ENCODE measurements around the gene MAS1. TPM values are rescaled to one million over a fixed set of nuclear protein-coding genes. Genes with fewer than 3 reads are reported as not detected.
"Not testable (repeated sequence)": the region's sequence is repeated elsewhere in the genome, so short reads cannot be mapped to it uniquely, and the experiment has no call there.

Gene MAS1
- total RNA-seq, 4 donors from 2014 or later = under 0.01 TPM; not detected in 3

GRCh38 chr6:159858259-159858658, 32.5 kb upstream of the MAS1 start:
- no peak for TF ChIP-seq CTCF (IDR thresholded peaks at IDR 0.05)
- ATAC-seq (ENCODE audit: low FRiP score) (no peak), DNase-seq (ENCODE audit: low spot score) (no peak)

- no peak for ATAC-seq (ENCODE audit: low FRiP score)
These were observed 30.3 kb upstream of the MAS1 start for GRCh38 chr6:159860482-159860881.

DNA sequence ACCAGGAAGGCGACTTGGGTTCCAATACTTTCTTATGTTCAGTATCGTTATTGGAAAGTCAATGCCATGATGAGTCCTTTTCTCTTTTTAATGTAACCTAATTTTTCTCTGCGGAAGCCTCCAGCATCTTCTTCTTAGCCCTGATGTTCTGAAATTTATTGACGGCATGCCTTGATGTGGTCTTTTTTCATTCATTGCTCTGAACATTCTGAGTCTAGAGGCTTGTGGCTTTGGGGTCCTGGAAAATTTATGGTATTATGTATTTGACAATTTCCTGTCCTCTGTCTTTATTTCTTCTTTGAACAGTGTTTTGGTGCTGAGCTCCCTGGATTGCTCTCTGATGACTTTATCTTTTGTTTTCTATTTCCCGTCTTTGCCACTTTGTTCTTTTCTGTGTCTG, 28.7 kb upstream of the MAS1 start:
- no peak for TF ChIP-seq CTCF (IDR thresholded peaks at IDR 0.05)
- ATAC-seq (ENCODE audit: low FRiP score) (no peak), DNase-seq (ENCODE audit: low spot score) (no peak)

More at GRCh38 chr6:159860482-159860881, 30.3 kb upstream of the MAS1 start:
- TF ChIP-seq CTCF (IDR thresholded peaks at IDR 0.05) = no peak
- DNase-seq (ENCODE audit: low spot score) = no peak

DNA sequence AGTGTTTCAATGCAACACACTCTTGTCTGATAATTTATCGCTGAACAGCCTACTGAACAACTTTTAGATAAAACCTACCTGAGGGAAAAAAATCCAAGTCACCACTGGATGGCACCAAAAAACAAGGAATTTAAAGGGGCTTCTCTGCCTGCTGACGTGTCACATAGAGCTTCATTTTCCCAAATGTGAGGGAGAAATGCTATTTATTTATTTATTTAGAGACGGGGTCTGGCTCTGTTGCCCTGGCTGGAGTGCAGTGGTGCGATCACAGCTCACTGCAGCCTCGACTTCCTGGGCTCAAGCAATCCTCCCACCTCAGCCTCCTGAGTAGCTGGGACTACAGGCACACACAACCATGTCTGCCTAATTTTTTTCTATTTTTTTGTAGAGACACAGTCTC, 27.4 kb upstream of the MAS1 start:
- ATAC-seq (ENCODE audit: low FRiP score) = peak; percentile 53
- not testable (repeated sequence) for DNase-seq (ENCODE audit: low spot score)

GRCh38 chr6:159865226-159865920, 25.4 kb upstream of the MAS1 start:
- DNase-seq (ENCODE audit: low spot score) (no peak), ATAC-seq (ENCODE audit: low FRiP score) (no peak)
- no peak for TF ChIP-seq CTCF (IDR thresholded peaks at IDR 0.05)

DNA sequence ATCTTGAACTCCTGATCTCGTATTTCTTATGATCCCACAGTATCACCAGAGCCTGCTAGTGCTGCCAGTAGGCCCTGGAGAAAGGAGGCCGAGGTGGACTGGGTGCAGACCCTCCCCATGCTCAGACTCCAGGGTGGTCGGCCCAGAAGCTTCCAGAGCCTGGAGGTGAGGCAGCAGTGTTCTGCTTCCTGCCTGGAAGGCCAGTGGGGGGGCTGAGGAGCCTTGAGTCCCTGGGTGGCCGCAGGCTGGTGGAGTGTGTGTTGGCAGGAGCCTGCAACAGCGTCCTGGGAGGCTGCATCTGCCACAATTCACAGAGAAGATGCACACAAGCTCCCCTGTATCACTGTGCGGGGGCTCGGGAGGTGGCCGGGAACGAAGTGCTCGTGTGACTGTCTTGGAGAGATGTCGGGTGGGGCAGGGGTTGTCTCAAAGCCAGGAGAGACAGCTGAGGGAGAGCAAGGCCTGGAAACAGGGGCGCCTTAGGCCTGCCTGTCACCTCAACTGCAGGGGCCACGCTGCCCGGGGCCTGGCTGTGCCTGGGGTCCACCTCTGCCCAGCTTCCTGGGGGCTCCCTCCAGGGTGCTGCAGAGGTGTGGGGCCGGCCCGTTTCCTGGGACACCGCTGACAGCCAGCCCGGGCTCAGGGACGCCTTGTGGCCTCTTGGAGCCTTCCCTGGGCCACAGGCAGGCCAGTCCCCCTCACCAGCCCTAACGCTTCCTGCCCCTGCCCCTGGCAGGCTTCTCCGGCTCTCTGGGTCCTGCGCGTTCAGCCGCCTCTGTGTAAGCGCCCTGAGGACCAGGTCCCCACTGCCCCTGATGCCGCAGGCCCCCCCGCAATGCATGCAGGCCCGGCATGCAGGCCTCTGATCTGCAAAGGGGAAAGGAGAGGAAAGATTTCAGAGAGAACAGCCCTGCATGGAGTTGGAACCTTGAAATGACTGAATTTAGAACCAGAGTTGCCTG, 24.2 kb upstream of the MAS1 start:
- no peak for ATAC-seq (ENCODE audit: low FRiP score)
- TF ChIP-seq CTCF (IDR thresholded peaks at IDR 0.05) = no peak

DNA sequence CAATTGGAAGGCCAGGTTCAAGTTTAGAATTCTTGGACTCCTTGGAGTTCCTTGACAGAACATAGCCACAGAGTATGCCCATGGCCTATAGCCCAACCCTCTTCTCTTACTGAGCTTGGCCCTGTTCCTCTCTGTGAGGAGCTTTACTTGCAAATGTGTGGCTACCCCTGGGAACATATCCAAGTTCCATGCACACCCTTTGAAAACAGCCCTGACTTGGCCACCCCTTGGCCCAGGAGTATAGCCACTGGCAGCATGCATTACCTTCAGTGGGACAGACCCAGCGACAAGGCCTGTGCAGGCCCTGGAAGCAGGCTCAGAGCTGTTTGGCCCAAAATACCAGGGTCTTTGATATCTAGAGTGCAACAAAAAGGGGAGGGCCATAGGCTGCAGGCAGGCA, 19.5 kb upstream of the MAS1 start:
- no peak for TF ChIP-seq CTCF (IDR thresholded peaks at IDR 0.05)
- DNase-seq (ENCODE audit: low spot score) = no peak

More for the DNA sequence above, 24.2 kb upstream of the MAS1 start:
- DNase-seq (ENCODE audit: low spot score) = no peak

More for the DNA sequence above, 19.5 kb upstream of the MAS1 start:
- ATAC-seq (ENCODE audit: low FRiP score) = no peak

Data from omental fat pad (tissue), 4 donors.